K562 (cell line): Measurements from ENCODE around the gene ALKBH3. TPM values are rescaled to one million over a fixed set of nuclear protein-coding genes. Genes with fewer than 3 reads are reported as not detected.
A peak's percentile ranks its signal among the peaks of the same experiment; 100 is the strongest.

Source experiments
- CCAR2 ChIP-seq: fragments of 200-400 bp; formaldehyde crosslinking; IDR thresholded peaks from 2 replicates; pipeline ENCODE4 v1.6.1; 2017; ENCODE audit warnings: mild to moderate bottlenecking, low read depth, low read length
- EP300 ChIP-seq: IDR thresholded peaks from 2 replicates; pipeline ENCODE4 v1.6.1; 2012; ENCODE audit warnings: low read length, improper control_type of control experiment
- ETV5 ChIP-seq: sonication (generic); formaldehyde crosslinking; IDR thresholded peaks from 2 replicates; pipeline ENCODE4 v1.4.0; 2020; ENCODE audit warnings: low read depth, mild to moderate bottlenecking, missing genetic modification reagents
- ETV6 ChIP-seq, 3 experiments: fragments of 150-350 bp in 1 of 3; sonication (generic) in 1 of 3; formaldehyde crosslinking in 1 of 3; IDR thresholded peaks; 2 replicates each; pipeline versions ENCODE4 v1.6.1 to v1.8.0; 2014 to 2022; ENCODE audit warnings: borderline replicate concordance in 2 of 3, low read depth in 2 of 3, antibody characterized with exemption in 1 of 3, low read length in 1 of 3, mild to moderate bottlenecking in 1 of 3, missing genetic modification reagents in 1 of 3
- ILK ChIP-seq: fragments of 450-650 bp; IDR thresholded peaks from 2 replicates; pipeline ENCODE4 v1.6.1; 2016; ENCODE audit warnings: missing genetic modification characterization, low read depth, mild to moderate bottlenecking, missing compliant biosample characterization, moderate library complexity, borderline replicate concordance
- NFIX ChIP-seq: fragments of 250-450 bp; sonication (Bioruptor Pico); IDR thresholded peaks from 2 replicates; pipeline ENCODE4 v1.4.0; 2020; ENCODE audit warnings: low read depth, mild to moderate bottlenecking, moderate library complexity
- PHB2 ChIP-seq: fragments of 450-650 bp; IDR thresholded peaks from 2 replicates; pipeline ENCODE4 v1.6.1; 2017; ENCODE audit warnings: low read depth
- POLR2AphosphoS5 ChIP-seq: IDR thresholded peaks from 2 replicates; pipeline ENCODE4 v1.6.1; 2011; ENCODE audit warnings: mild to moderate bottlenecking, low read depth, low read length, moderate library complexity; ENCODE audit not compliant: control insufficient read depth, insufficient read depth
- PTRF ChIP-seq: fragments of 450-650 bp; IDR thresholded peaks from 2 replicates; pipeline ENCODE4 v1.6.1; 2016; ENCODE audit warnings: mild to moderate bottlenecking, missing genetic modification characterization, missing compliant biosample characterization
- SMC3 ChIP-seq: conservative IDR thresholded peaks from 2 replicates; pipeline ENCODE4 v1.6.1; 2011; ENCODE audit warnings: low read depth, low read length, improper control_type of control experiment; ENCODE audit not compliant: insufficient read depth
- TCFL5 ChIP-seq: fragments of 250-450 bp; sonication (Bioruptor Pico); conservative IDR thresholded peaks from 2 replicates; pipeline ENCODE4 v1.6.1; 2021; ENCODE audit warnings: mild to moderate bottlenecking, moderate library complexity, matching md5 sums
- TFAM ChIP-seq: fragments of 250-450 bp; sonication (Bioruptor Pico); conservative IDR thresholded peaks from 2 replicates; pipeline ENCODE4 v1.5.0; 2021; ENCODE audit warnings: mild to moderate bottlenecking, moderate library complexity
- ZNF408 ChIP-seq: fragments of 250-450 bp; sonication (Bioruptor Pico); IDR thresholded peaks from 2 replicates; pipeline ENCODE4 v1.4.0; 2020; ENCODE audit warnings: low read depth, mild to moderate bottlenecking, moderate library complexity
- ZNF444 ChIP-seq: fragments of 250-450 bp; sonication (Bioruptor Pico); IDR thresholded peaks from 2 replicates; pipeline ENCODE4 v1.4.0; 2020; ENCODE audit warnings: mild to moderate bottlenecking, moderate library complexity
- polyA plus RNA-seq, 8 experiments: library from polyadenylated mRNA; depleted of rRNA in 4 of 8; stranded (reverse) in 5 of 8; unstranded in 3 of 8; fragments of >200 nt; fragmentation: Nextera tagmentation in 2 of 8; fragmentation: Illumina TruSeq in 1 of 8; extraction: Ambion mirVana in 2 of 8; extraction: Trizol in 1 of 8; gene quantifications; 2 replicates each; pipeline versions ENCODE4 v1.2.1 to v1.2.3, GENCODE V29; 2011 to 2014; ENCODE audit warnings: inconsistent platforms in 1 of 8, missing spikeins in 1 of 8
- total RNA-seq, 7 experiments: library from RNA; depleted of rRNA in 6 of 7; stranded (reverse); fragments of >200 nt in 6 of 7; fragmentation: Illumina TruSeq in 2 of 7; extraction: Trizol in 2 of 7; gene quantifications; 2 replicates each; pipeline versions ENCODE4 v1.2.1 to v1.2.3, GENCODE V29; 2011 to 2021; ENCODE audit warnings: low replicate concordance in 1 of 7
- TF ChIP-seq, protein P1 (sequence below): fragments of 450-650 bp; IDR thresholded peaks from 2 replicates; pipeline ENCODE4 v1.6.1; 2018; ENCODE audit warnings: mild to moderate bottlenecking, low read depth; ENCODE audit not compliant: partially characterized antibody
- TF ChIP-seq, protein P2 (sequence below), 3 experiments: fragments of 200-800 bp in 1 of 3; fragments of 250-450 bp in 1 of 3; fragments of 450-650 bp in 1 of 3; sonication (Bioruptor Pico) in 1 of 3; sonication (Bioruptor generic) in 1 of 3; formaldehyde crosslinking in 1 of 3; IDR thresholded peaks; 2 replicates each; pipeline versions ENCODE4 v1.6.1 to v1.8.0; 2016 to 2022; ENCODE audit warnings: mild to moderate bottlenecking in 2 of 3, missing genetic modification characterization in 2 of 3, missing compliant biosample characterization in 1 of 3, moderate library complexity in 1 of 3
- TF ChIP-seq, protein P3 (sequence below): sonication (generic); formaldehyde crosslinking; IDR thresholded peaks from 2 replicates; pipeline ENCODE4 v1.8.0; 2022; ENCODE audit warnings: mild to moderate bottlenecking, missing genetic modification reagents

The ALKBH3 gene
- total and polyA plus RNA-seq, 9 of the 15 experiments (the other 6 are each of a cell fraction or from before 2014, with no cell fraction given), result 16.0 to 49.9 (median 36.5) TPM

DNA sequence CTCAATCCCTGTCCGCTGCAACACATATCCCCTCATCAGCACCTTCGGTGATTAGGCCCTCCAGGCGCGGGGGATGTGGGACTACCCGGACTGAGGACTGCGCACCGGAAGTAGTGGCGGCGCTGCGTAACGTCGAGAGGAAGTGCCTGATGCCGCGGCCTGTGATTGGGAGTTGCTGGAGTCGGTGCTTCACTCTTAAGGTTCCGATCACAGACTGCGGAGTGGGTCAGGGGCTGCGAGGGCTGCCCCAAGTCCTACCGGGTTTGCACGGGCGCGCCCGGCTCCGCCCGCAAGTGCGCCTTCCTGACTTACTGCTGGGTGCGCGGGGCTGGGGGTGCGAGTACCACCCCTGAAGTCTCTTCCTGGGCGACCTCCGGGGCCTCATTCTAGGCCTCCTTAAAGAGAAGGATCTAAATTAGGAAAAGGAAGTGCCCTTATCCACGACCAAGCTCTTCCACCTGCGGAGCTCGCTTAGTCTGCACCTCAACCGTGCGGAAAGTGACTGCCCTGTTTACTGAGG is at the start of gene ALKBH3 (continued):
- TF ChIP-seq PHB2, result no peak
- no peak for TF ChIP-seq ETV6 (IDR thresholded peaks at IDR 0.05; ENCODE audit: borderline replicate concordance in 1 of 2, low read depth in 2 of 2, low read length in 1 of 2)
- no peak for TF ChIP-seq ETV6 (CRISPR knock-in tag; IDR thresholded peaks at IDR 0.05; ENCODE audit: borderline replicate concordance)
- TF ChIP-seq ETV5 (CRISPR knock-in tag), result no peak
- TF ChIP-seq EP300, result peak; percentile 23
- TF ChIP-seq TFAM, result no peak
- TF ChIP-seq CCAR2, result no peak
- TF ChIP-seq, protein P1, sequence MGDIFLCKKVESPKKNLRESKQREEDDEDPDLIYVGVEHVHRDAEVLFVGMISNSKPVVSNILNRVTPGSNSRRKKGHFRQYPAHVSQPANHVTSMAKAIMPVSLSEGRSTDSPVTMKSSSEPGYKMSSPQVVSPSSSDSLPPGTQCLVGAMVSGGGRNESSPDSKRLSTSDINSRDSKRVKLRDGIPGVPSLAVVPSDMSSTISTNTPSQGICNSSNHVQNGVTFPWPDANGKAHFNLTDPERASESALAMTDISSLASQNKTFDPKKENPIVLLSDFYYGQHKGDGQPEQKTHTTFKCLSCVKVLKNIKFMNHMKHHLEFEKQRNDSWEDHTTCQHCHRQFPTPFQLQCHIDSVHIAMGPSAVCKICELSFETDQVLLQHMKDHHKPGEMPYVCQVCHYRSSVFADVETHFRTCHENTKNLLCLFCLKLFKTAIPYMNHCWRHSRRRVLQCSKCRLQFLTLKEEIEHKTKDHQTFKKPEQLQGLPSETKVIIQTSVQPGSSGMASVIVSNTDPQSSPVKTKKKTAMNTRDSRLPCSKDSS, result no peak
- no peak for TF ChIP-seq PTRF
- TF ChIP-seq, protein P2, sequence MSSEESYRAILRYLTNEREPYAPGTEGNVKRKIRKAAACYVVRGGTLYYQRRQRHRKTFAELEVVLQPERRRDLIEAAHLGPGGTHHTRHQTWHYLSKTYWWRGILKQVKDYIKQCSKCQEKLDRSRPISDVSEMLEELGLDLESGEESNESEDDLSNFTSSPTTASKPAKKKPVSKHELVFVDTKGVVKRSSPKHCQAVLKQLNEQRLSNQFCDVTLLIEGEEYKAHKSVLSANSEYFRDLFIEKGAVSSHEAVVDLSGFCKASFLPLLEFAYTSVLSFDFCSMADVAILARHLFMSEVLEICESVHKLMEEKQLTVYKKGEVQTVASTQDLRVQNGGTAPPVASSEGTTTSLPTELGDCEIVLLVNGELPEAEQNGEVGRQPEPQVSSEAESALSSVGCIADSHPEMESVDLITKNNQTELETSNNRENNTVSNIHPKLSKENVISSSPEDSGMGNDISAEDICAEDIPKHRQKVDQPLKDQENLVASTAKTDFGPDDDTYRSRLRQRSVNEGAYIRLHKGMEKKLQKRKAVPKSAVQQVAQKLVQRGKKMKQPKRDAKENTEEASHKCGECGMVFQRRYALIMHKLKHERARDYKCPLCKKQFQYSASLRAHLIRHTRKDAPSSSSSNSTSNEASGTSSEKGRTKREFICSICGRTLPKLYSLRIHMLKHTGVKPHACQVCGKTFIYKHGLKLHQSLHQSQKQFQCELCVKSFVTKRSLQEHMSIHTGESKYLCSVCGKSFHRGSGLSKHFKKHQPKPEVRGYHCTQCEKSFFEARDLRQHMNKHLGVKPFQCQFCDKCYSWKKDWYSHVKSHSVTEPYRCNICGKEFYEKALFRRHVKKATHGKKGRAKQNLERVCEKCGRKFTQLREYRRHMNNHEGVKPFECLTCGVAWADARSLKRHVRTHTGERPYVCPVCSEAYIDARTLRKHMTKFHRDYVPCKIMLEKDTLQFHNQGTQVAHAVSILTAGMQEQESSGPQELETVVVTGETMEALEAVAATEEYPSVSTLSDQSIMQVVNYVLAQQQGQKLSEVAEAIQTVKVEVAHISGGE (CRISPR knock-in tag; IDR thresholded peaks at IDR 0.05), result peak; percentile 98 to 100 (median 99)
- TF ChIP-seq ILK, result no peak
- TF ChIP-seq, protein P3, sequence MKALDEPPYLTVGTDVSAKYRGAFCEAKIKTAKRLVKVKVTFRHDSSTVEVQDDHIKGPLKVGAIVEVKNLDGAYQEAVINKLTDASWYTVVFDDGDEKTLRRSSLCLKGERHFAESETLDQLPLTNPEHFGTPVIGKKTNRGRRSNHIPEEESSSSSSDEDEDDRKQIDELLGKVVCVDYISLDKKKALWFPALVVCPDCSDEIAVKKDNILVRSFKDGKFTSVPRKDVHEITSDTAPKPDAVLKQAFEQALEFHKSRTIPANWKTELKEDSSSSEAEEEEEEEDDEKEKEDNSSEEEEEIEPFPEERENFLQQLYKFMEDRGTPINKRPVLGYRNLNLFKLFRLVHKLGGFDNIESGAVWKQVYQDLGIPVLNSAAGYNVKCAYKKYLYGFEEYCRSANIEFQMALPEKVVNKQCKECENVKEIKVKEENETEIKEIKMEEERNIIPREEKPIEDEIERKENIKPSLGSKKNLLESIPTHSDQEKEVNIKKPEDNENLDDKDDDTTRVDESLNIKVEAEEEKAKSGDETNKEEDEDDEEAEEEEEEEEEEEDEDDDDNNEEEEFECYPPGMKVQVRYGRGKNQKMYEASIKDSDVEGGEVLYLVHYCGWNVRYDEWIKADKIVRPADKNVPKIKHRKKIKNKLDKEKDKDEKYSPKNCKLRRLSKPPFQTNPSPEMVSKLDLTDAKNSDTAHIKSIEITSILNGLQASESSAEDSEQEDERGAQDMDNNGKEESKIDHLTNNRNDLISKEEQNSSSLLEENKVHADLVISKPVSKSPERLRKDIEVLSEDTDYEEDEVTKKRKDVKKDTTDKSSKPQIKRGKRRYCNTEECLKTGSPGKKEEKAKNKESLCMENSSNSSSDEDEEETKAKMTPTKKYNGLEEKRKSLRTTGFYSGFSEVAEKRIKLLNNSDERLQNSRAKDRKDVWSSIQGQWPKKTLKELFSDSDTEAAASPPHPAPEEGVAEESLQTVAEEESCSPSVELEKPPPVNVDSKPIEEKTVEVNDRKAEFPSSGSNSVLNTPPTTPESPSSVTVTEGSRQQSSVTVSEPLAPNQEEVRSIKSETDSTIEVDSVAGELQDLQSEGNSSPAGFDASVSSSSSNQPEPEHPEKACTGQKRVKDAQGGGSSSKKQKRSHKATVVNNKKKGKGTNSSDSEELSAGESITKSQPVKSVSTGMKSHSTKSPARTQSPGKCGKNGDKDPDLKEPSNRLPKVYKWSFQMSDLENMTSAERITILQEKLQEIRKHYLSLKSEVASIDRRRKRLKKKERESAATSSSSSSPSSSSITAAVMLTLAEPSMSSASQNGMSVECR (CRISPR knock-in tag), result no peak
- TF ChIP-seq TCFL5 (CRISPR knock-in tag), result no peak
- no peak for TF ChIP-seq SMC3
- no peak for TF ChIP-seq NFIX (CRISPR knock-in tag)
- TF ChIP-seq ZNF408 (CRISPR knock-in tag), result no peak
- TF ChIP-seq POLR2AphosphoS5, result peak; percentile 12; the same call in 1 of the 2 replicates
- TF ChIP-seq ZNF444 (CRISPR knock-in tag), result no peak
